GM08714 (cell line): Measurements from ENCODE around the gene IL17B.

Experiments used
- H3K4me3 ChIP-seq: fragments of 200-500 bp; sonication (Bioruptor generic); 2 replicates; pipeline ENCODE4 v1.5.1; 2014; ENCODE audit warnings: mild to moderate bottlenecking, low read length, inconsistent platforms
- ZNF274 ChIP-seq: IDR thresholded peaks from 2 replicates; pipeline ENCODE4 v1.6.1; 2012; ENCODE audit warnings: mild to moderate bottlenecking, low read depth, low read length

Gene IL17B

GRCh38 chr5:149324641-149325040, 54.5 kb downstream of the IL17B start:
- H3K4me3 ChIP-seq, result no peak overlapping the region
- TF ChIP-seq ZNF274, result no peak
